OCI-LY3 (cell line): ENCODE data around the gene TACC2.

ENCODE experiments used
- H2AFZ ChIP-seq: fragments of 200-600, 300-600 bp; shearing (Covaris generic); 2 replicates; pipeline ENCODE4 v1.6.0; 2014; ENCODE audit warnings: antibody characterized with exemption, low read depth, low read length
- H3K27ac ChIP-seq: fragments of 200-600, 300-600 bp; sonication (generic); 2 replicates; pipeline ENCODE4 v1.5.1; 2014; ENCODE audit warnings: mild to moderate bottlenecking, low read length, moderate library complexity, mixed read lengths
- H3K27me3 ChIP-seq: fragments of 200-600, 300-600 bp; sonication (generic); 2 replicates; pipeline ENCODE4 v1.6.1; 2014; ENCODE audit warnings: low read depth, low read length, mixed read lengths
- H3K36me3 ChIP-seq: fragments of 200-600, 300-600 bp; sonication (generic); replicated peaks from 2 replicates; pipeline ENCODE3; 2014; ENCODE audit warnings: low read depth, low read length, mixed read lengths
- H3K4me1 ChIP-seq: fragments of 300-600, 200-600 bp; sonication (generic); 2 replicates; pipeline ENCODE4 v1.6.1; 2014; ENCODE audit warnings: low read length, mixed read lengths
- H3K4me2 ChIP-seq: fragments of 200-600, 300-600 bp; sonication (generic); 2 replicates; pipeline ENCODE4 v1.6.1; 2014; ENCODE audit warnings: low read length, mixed read lengths
- H3K4me3 ChIP-seq: fragments of 300-600, 200-600 bp; sonication (generic); 2 replicates; pipeline ENCODE4 v1.5.1; 2014; ENCODE audit warnings: antibody characterized with exemption, mild to moderate bottlenecking, low read length, moderate library complexity
- H3K79me2 ChIP-seq: fragments of 300-600, 200-600 bp; shearing (Covaris generic); 2 replicates; pipeline ENCODE4 v1.6.1; 2014; ENCODE audit warnings: mild to moderate bottlenecking, low read length, mixed read lengths
- H3K9ac ChIP-seq: fragments of 300-600, 200-600 bp; shearing (Covaris generic); 2 replicates; pipeline ENCODE4 v1.6.0; 2014; ENCODE audit warnings: mild to moderate bottlenecking, low read length, moderate library complexity
- H3K9me3 ChIP-seq: fragments of 200-600, 300-600 bp; shearing (Covaris generic); 2 replicates; pipeline ENCODE4 v1.6.1; 2014; ENCODE audit warnings: low read length, mixed read lengths; ENCODE audit not compliant: insufficient read depth
- H4K20me1 ChIP-seq: fragments of 200-600, 300-600 bp; sonication (generic); 2 replicates; pipeline ENCODE4 v1.6.1; 2016; ENCODE audit warnings: low read length, mixed read lengths; ENCODE audit not compliant: insufficient read depth
- EZH2phosphoT487 ChIP-seq: fragments of 200-600 bp; shearing (Covaris generic); IDR thresholded peaks from 2 replicates; pipeline ENCODE4 v1.6.1; 2018; ENCODE audit warnings: antibody characterized with exemption, mixed run types, low read depth
- TF ChIP-seq, protein P1 (sequence below): fragments of 200-600, 300-600 bp; sonication (generic); IDR thresholded peaks from 2 replicates; pipeline ENCODE4 v1.5.1; 2014; ENCODE audit warnings: antibody characterized with exemption, low read length, low read depth

TACC2 gene

GRCh38 chr10:122126763-122127659 is 138.0 kb downstream of the TACC2 start:
- Histone ChIP-seq H3K9me3 (no peaks in the 10 kb centered on the region), H3K36me3 (no peaks in the 10 kb centered on the region), H3K4me1 (no peaks in the 10 kb centered on the region), H3K4me2 (no peak overlapping the region), H3K4me3 (no peak overlapping the region), H2AFZ (no peak overlapping the region), H3K9ac (no peak overlapping the region), H3K79me2 (no peaks in the 10 kb centered on the region), H3K27ac (no peak overlapping the region), H3K27me3 (no peaks in the 10 kb centered on the region), H4K20me1 (no peaks in the 10 kb centered on the region)
- no peak for TF ChIP-seq EZH2phosphoT487
- TF ChIP-seq, protein P1, sequence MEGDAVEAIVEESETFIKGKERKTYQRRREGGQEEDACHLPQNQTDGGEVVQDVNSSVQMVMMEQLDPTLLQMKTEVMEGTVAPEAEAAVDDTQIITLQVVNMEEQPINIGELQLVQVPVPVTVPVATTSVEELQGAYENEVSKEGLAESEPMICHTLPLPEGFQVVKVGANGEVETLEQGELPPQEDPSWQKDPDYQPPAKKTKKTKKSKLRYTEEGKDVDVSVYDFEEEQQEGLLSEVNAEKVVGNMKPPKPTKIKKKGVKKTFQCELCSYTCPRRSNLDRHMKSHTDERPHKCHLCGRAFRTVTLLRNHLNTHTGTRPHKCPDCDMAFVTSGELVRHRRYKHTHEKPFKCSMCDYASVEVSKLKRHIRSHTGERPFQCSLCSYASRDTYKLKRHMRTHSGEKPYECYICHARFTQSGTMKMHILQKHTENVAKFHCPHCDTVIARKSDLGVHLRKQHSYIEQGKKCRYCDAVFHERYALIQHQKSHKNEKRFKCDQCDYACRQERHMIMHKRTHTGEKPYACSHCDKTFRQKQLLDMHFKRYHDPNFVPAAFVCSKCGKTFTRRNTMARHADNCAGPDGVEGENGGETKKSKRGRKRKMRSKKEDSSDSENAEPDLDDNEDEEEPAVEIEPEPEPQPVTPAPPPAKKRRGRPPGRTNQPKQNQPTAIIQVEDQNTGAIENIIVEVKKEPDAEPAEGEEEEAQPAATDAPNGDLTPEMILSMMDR, result no peak

DNA sequence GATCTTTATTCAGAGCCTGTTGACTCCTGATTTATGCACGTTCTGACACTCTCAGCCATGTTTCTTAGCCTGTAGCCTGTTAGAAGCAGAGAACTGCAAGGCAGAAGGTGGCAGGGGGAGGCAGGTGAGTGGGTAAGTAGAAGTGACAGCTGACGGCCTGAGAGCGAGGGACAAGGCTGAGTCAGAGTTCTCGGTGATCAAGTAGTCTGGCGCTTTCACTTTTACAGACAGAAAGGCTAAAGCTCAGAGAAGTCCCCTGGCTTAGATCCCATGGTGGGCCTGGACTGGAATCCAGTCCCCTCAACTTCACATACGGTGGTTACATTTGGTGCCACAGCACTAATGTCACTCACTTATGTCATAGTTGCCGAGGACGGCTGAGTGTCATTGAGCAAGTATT is 139.0 kb downstream of the TACC2 start:
- no peak for TF ChIP-seq EZH2phosphoT487
- TF ChIP-seq, protein P1, result no peak
- Histone ChIP-seq H3K27me3 (no peaks in the 10 kb centered on the region), H3K4me2 (no peak overlapping the region), H2AFZ (no peak overlapping the region), H3K9me3 (no peaks in the 10 kb centered on the region), H3K4me1 (peaks cover 6% of the 10 kb centered on the region), H3K79me2 (no peaks in the 10 kb centered on the region), H3K9ac (no peak overlapping the region), H3K27ac (no peak overlapping the region), H3K36me3 (no peaks in the 10 kb centered on the region), H4K20me1 (no peaks in the 10 kb centered on the region), H3K4me3 (no peak overlapping the region)

DNA sequence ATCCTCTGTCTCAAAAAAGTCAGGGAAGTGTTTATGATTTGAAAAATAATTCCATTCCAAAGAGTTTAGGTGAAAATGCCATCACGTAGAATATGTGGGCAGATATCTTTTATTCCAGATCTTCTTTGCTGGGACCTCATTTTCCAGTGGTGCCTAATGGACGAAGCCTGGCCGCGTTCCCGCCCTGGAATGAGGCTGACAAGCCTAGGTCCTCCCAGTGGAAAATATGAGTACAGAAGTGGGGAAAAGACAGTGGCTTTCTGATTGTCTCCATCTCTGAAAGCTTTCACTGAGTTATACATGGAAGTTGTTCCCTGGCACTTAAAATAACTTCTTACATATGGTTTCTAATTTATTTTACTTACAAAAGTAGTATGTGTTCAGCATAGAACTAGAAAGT is 139.4 kb downstream of the TACC2 start:
- Histone ChIP-seq H3K4me1 (peaks cover 10% of the 10 kb centered on the region), H2AFZ (no peak overlapping the region), H4K20me1 (no peaks in the 10 kb centered on the region), H3K9ac (no peak overlapping the region), H3K36me3 (no peaks in the 10 kb centered on the region), H3K4me3 (no peak overlapping the region), H3K9me3 (no peaks in the 10 kb centered on the region), H3K27ac (no peak overlapping the region), H3K79me2 (no peaks in the 10 kb centered on the region), H3K4me2 (no peak overlapping the region), H3K27me3 (no peaks in the 10 kb centered on the region)
- TF ChIP-seq, protein P1, result no peak
- TF ChIP-seq EZH2phosphoT487, result no peak

DNA sequence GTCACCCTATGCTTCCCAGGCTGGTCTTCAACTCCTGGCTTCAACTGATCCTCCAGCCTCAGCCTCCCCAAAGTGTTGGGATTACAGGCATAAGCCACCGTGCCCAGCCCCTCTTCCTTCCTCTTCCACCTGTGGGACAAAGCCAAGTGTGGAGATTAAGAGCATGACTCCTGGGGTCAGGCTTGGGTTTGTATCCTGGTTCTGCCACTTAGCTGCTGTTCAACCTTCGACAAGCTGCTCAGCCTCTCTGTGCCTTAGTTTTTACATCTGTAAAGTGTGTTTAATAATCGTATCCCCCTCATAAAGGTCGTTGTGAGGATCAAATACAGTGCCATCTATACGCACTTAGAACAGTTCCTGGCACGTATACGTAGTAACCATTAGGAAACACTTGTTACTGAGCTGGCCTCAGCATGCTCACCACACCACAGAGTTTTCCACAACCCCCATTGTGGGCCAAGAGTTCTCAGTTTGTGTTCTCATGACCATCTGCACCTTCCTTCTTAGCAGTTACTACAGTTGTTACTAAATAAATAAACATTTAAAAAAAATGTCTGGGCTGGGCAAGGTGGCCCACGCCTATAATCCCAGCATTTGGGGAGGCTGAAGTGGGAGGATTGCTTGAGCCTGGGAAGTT is 141.6 kb downstream of the TACC2 start:
- H2AFZ ChIP-seq, result no peak overlapping the region
- H3K9me3 ChIP-seq, result no peaks in the 10 kb centered on the region
- H3K4me3 ChIP-seq, result no peak overlapping the region
- TF ChIP-seq, protein P1, result no peak
- no peak for TF ChIP-seq EZH2phosphoT487
- H3K27me3 ChIP-seq, result no peaks in the 10 kb centered on the region
- no peak overlapping the region for H3K27ac ChIP-seq
- H3K4me1 ChIP-seq, result peaks cover 11% of the 10 kb centered on the region
- H3K36me3 ChIP-seq, result no peaks in the 10 kb centered on the region
- H4K20me1 ChIP-seq, result no peaks in the 10 kb centered on the region
- H3K4me2 ChIP-seq, result no peak overlapping the region
- no peak overlapping the region for H3K9ac ChIP-seq
- no peaks in the 10 kb centered on the region for H3K79me2 ChIP-seq
